HCT116 (cell line): ENCODE results near the gene KIF7. TPM values are rescaled to one million over a fixed set of nuclear protein-coding genes. Genes with fewer than 3 reads are reported as not detected.

Experiments
- ATAC-seq: fragments of 200-7000 bp; cut with Tn5 transposase; 2 replicates; pipeline ENCODE4 v1.9.1; 2020; ENCODE audit warnings: mild to moderate bottlenecking, moderate library complexity
- BruUV-seq: library from RNA; stranded (reverse); fragments of 400-500 nt; replicated peaks from 2 replicates; lab custom pipeline; 2021; lab: Mats Ljungman, UMichigan
- CTCF ChIA-PET: fragments of 300-600 bp; sonication (Branson Sonifier 250); formaldehyde crosslinking; loops from one replicate; lab custom pipeline; 2021; ENCODE audit warnings: antibody characterized with exemption; lab: Charles Lee
- POLR2A ChIA-PET: fragments of 300-600, 350-600 bp; sonication (Branson Sonifier 250); formaldehyde crosslinking; loops from one replicate; lab custom pipeline; 2021; ENCODE audit warnings: antibody characterized with exemption; lab: Charles Lee
- RAD21 ChIA-PET, 2 experiments: fragments of 300-600 bp; sonication (Branson Sonifier 250); formaldehyde crosslinking; loops; one replicate each; lab custom pipeline; 2023; ENCODE audit warnings: low total read pairs in 2 of 2; ENCODE audit not compliant: uncharacterized antibody in 2 of 2, unreplicated experiment in 2 of 2, low non-redundant PET in 1 of 2; lab: Charles Lee
- DNase-seq: peaks from one replicate; pipeline ENCODE4 v3.0.0-alpha.2; 2010; ENCODE audit warnings: low read depth, low spot score
- H2AFZ ChIP-seq: fragments of 200-600 bp; shearing (Covaris generic), sonication (generic); 2 replicates; pipeline ENCODE4 v1.6.1; 2017; ENCODE audit warnings: low read depth, mixed run types, mixed read lengths, antibody characterized with exemption, low read length; ENCODE audit not compliant: poor library complexity, severe bottlenecking
- H3K27ac ChIP-seq: 2 replicates; pipeline ENCODE4 v1.5.1; 2012; ENCODE audit warnings: low read depth, low read length
- H3K27me3 ChIP-seq: fragments of 200-600 bp; sonication (generic); 2 replicates; pipeline ENCODE4 v1.6.1; 2016; ENCODE audit warnings: mixed run types, low read length, mixed read lengths; ENCODE audit not compliant: insufficient read depth
- H3K36me3 ChIP-seq, 2 experiments: fragments of 200-500 bp in 1 of 2; fragments of 200-600 bp in 1 of 2; sonication (Bioruptor generic) in 1 of 2; sonication (generic) in 1 of 2; 2 replicates each; pipeline versions ENCODE4 v1.5.1 to v1.6.1; 2014 to 2016; ENCODE audit warnings: low read length in 2 of 2, inconsistent platforms in 1 of 2, mixed read lengths in 1 of 2, mixed run types in 1 of 2; ENCODE audit not compliant: insufficient read depth in 2 of 2, control insufficient read depth in 1 of 2
- H3K4me1 ChIP-seq, 2 experiments: fragments of 200-600 bp in 1 of 2; sonication (generic) in 1 of 2; 2 replicates each; pipeline versions ENCODE4 v1.5.1 to v1.6.1; 2012 to 2017; ENCODE audit warnings: low read length in 2 of 2, inconsistent platforms in 1 of 2, mild to moderate bottlenecking in 1 of 2, mixed read lengths in 1 of 2, mixed run types in 1 of 2, moderate library complexity in 1 of 2; ENCODE audit not compliant: insufficient read depth in 2 of 2, control insufficient read depth in 1 of 2
- H3K4me2 ChIP-seq: fragments of 200-600 bp; sonication (generic); 2 replicates; pipeline ENCODE4 v1.6.1; 2017; ENCODE audit warnings: mixed run types, low read length, mixed read lengths
- H3K4me3 ChIP-seq, 2 experiments: fragments of 200-600 bp in 1 of 2; sonication (generic) in 1 of 2; replicated peaks in 1 of 2; 2 replicates each; pipeline ENCODE4 v1.5.1; 2011 to 2016; ENCODE audit warnings: low read length in 2 of 2, control low read depth in 1 of 2, low read depth in 1 of 2, mild to moderate bottlenecking in 1 of 2, mixed read lengths in 1 of 2, mixed run types in 1 of 2
- H3K79me2 ChIP-seq: fragments of 200-600 bp; sonication (generic); 2 replicates; pipeline ENCODE4 v1.6.1; 2017; ENCODE audit warnings: mild to moderate bottlenecking, mixed run types, low read length, moderate library complexity, mixed read lengths; ENCODE audit not compliant: insufficient read depth
- H3K9ac ChIP-seq: fragments of 200-600 bp; sonication (generic); 2 replicates; pipeline ENCODE4 v1.6.1; 2016; ENCODE audit warnings: low read length, mixed read lengths
- H3K9me2 ChIP-seq: fragments of 200-600 bp; sonication (generic), shearing (Covaris generic); 2 replicates; pipeline ENCODE4 v1.6.1; 2017; ENCODE audit warnings: mixed run types, mild to moderate bottlenecking, moderate library complexity; ENCODE audit not compliant: insufficient read depth
- H3K9me3 ChIP-seq, 2 experiments: fragments of 200-500 bp in 1 of 2; fragments of 200-600 bp in 1 of 2; sonication (Bioruptor generic) in 1 of 2; sonication (generic) in 1 of 2; 2 replicates each; pipeline ENCODE4 v1.6.1; 2014 to 2017; ENCODE audit warnings: low read length in 2 of 2, mixed read lengths in 2 of 2, inconsistent platforms in 1 of 2, low read depth in 1 of 2, mild to moderate bottlenecking in 1 of 2, mixed run types in 1 of 2, moderate library complexity in 1 of 2; ENCODE audit not compliant: control insufficient read depth in 1 of 2, insufficient read depth in 1 of 2
- H4K20me1 ChIP-seq: fragments of 200-600 bp; sonication (generic), shearing (Covaris generic); 2 replicates; pipeline ENCODE4 v1.6.1; 2017; ENCODE audit warnings: mixed run types, mild to moderate bottlenecking, moderate library complexity; ENCODE audit not compliant: insufficient read depth
- ATF3 ChIP-seq: IDR thresholded peaks from 2 replicates; pipeline ENCODE4 v1.6.1; 2012
- CBX3 ChIP-seq: IDR thresholded peaks from 2 replicates; pipeline ENCODE4 v1.6.1; 2012; ENCODE audit warnings: low read depth
- CTCF ChIP-seq, 3 experiments: fragments of 200-600 bp in 1 of 3; sonication (generic) in 1 of 3; IDR thresholded peaks in 2 of 3; conservative IDR thresholded peaks in 1 of 3; 2 replicates each; pipeline ENCODE4 v1.5.1; 2012 to 2017; ENCODE audit warnings: low read depth in 2 of 3, low read length in 2 of 3, antibody characterized with exemption in 1 of 3, borderline replicate concordance in 1 of 3, control low read depth in 1 of 3, mild to moderate bottlenecking in 1 of 3, mixed read lengths in 1 of 3, mixed run types in 1 of 3, moderate library complexity in 1 of 3; ENCODE audit not compliant: insufficient read depth in 1 of 3
- EGR1 ChIP-seq: IDR thresholded peaks from 2 replicates; pipeline ENCODE4 v1.6.1; 2012; ENCODE audit warnings: low read depth
- EZH2 ChIP-seq: fragments of 200-600 bp; sonication (generic); IDR thresholded peaks from 2 replicates; pipeline ENCODE4 v1.6.1; 2017; ENCODE audit warnings: antibody characterized with exemption, mixed run types
- EZH2phosphoT487 ChIP-seq: fragments of 200-600 bp; IDR thresholded peaks from 2 replicates; pipeline ENCODE4 v1.6.1; 2018; ENCODE audit warnings: antibody characterized with exemption, borderline replicate concordance
- FOSL1 ChIP-seq: IDR thresholded peaks from 2 replicates; pipeline ENCODE4 v1.6.1; 2012; ENCODE audit warnings: low read depth
- JUND ChIP-seq: IDR thresholded peaks from 2 replicates; pipeline ENCODE4 v1.6.1; 2012
- REST ChIP-seq: IDR thresholded peaks from 2 replicates; pipeline ENCODE4 v1.6.1; 2012; ENCODE audit warnings: low read depth
- TCF7L2 ChIP-seq: IDR thresholded peaks from 2 replicates; pipeline ENCODE4 v1.7.0; 2011; ENCODE audit warnings: borderline replicate concordance, inconsistent platforms; ENCODE audit not compliant: insufficient read depth, insufficient read length; ENCODE audit errors: extremely low read depth
- YY1 ChIP-seq: IDR thresholded peaks from 2 replicates; pipeline ENCODE4 v1.6.1; 2011; ENCODE audit warnings: low read length, low read depth, moderate library complexity, mild to moderate bottlenecking; ENCODE audit not compliant: insufficient replicate concordance; ENCODE audit errors: extremely low read depth
- intact Hi-C: fragments of 100-400 bp; cut with micrococcal nuclease; formaldehyde crosslinking; loops from 2 replicates; pipeline ENCODE4 v1.10.0; 2022
- total RNA-seq: library from RNA; stranded (reverse); gene quantifications from one replicate; pipeline ENCODE4 v1.2.1, GENCODE V29; 2021; ENCODE audit not compliant: unreplicated experiment

The KIF7 gene
- total RNA-seq, 1 experiment from 2014 or later = 0.12 TPM

GRCh38 chr15:89656116-89656815, 999 bp upstream of the KIF7 start:
- CTCF ChIA-PET = interaction anchor here (1.5 to 2.6 kb wide), 2 partner anchors 9 to 17 kb away, joined by 7 read pairs; no protein-coding TSS in a partner anchor
- Histone ChIP-seq H3K4me2 (no peak overlapping the region), H3K27me3 (no peaks in the 10 kb centered on the region)
- TF ChIP-seq CTCF (IDR thresholded peaks at IDR 0.05 in 2 of 3, conservative IDR thresholded peaks at IDR 0.05 in 1 of 3; ENCODE audit: borderline replicate concordance in 1 of 3, insufficient read depth in 1 of 3, low read depth in 2 of 3, low read length in 2 of 3) (no peak), YY1 (no peak), FOSL1 (no peak), EZH2phosphoT487 (no peak), EZH2 (no peak), JUND (no peak), REST (no peak), ATF3 (no peak), TCF7L2 (no peak), CBX3 (no peak), EGR1 (no peak)
- TF ChIP-seq, all 23 proteins: peak for 0
- Histone ChIP-seq H3K4me1 (no peaks in the 10 kb centered on the region), H2AFZ (no peak overlapping the region), H3K9me2 (no peaks in the 10 kb centered on the region), H3K27ac (no peak overlapping the region), H3K36me3 (no peaks in the 10 kb centered on the region), H3K79me2 (no peaks in the 10 kb centered on the region), H3K4me3 (no peak overlapping the region), H3K9ac (no peak overlapping the region), H4K20me1 (no peaks in the 10 kb centered on the region), H3K9me3 (no peaks in the 10 kb centered on the region)
- no peak; the same call in 1 of the 2 replicates for ATAC-seq
- ChIA-PET RAD21 (no interaction called here), POLR2A (no interaction called here)
- intact Hi-C loops = no loop called here
- no peak for DNase-seq
- no TSS peak for BruUV-seq
